ENCODE measurements around the gene PTOV1. TPM values are rescaled to one million over a fixed set of nuclear protein-coding genes. Genes with fewer than 3 reads are reported as not detected.
A peak's percentile ranks its signal among the peaks of the same experiment; 100 is the strongest.

PTOV1 gene
- total and polyA plus RNA-seq, 2 of the 8 experiments (the other 6 are each of a cell fraction or from before 2014, with no cell fraction given) = 147 to 251 TPM

GRCh38 chr19:49812997-49813861 lies 37.7 kb upstream of the PTOV1 start, which contains the start of gene FUZ (continued):
- peak; percentile 47; the same call in 1 of the 2 replicates for TF ChIP-seq USF2 (IDR thresholded peaks at IDR 0.05; ENCODE audit: low read length)
- TF ChIP-seq KDM4A (IDR thresholded peaks at IDR 0.05; ENCODE audit: low read depth, low read length, severe bottlenecking) = peak; percentile 57
- no peak for TF ChIP-seq CHD7 (IDR thresholded peaks at IDR 0.05; ENCODE audit: insufficient replicate concordance, low read length)
- no peak for TF ChIP-seq EGR1 (IDR thresholded peaks at IDR 0.05; ENCODE audit: borderline replicate concordance, low read depth, low read length)
- peak in 1 of 2 experiments; percentile 86; a peak in 1 of 4 replicates for TF ChIP-seq HDAC2 (IDR thresholded peaks at IDR 0.05; ENCODE audit: borderline replicate concordance in 1 of 2, low read depth in 2 of 2, low read length in 2 of 2)
- no peak for TF ChIP-seq JUN (IDR thresholded peaks at IDR 0.05; ENCODE audit: low read depth, low read length)
- no peak for TF ChIP-seq GTF2F1 (IDR thresholded peaks at IDR 0.05; ENCODE audit: borderline replicate concordance, low read depth, low read length)

Data from H1 (cell line).